Mesenchymal stem cell (in vitro differentiated cells and primary cell): Measurements from ENCODE around the gene ZSCAN22.

ENCODE experiments used
- DNase-seq: peaks from one replicate; pipeline ENCODE4 v3.0.0-alpha.2; 2013
- H2AFZ ChIP-seq: one replicate; pipeline ENCODE4 v1.6.1; 2013; ENCODE audit warnings: low read depth, mild to moderate bottlenecking, control low read depth, inconsistent platforms, low read length, moderate library complexity
- H2AK5ac ChIP-seq: 2 replicates; pipeline ENCODE4 v1.6.1; 2013; ENCODE audit warnings: low read length, moderate library complexity, mild to moderate bottlenecking, inconsistent platforms; ENCODE audit not compliant: severe bottlenecking
- H2BK120ac ChIP-seq: one replicate; pipeline ENCODE4 v1.6.1; 2013; ENCODE audit warnings: low read depth, mild to moderate bottlenecking, inconsistent platforms, low read length, moderate library complexity
- H2BK12ac ChIP-seq, 2 experiments: one replicate each; pipeline ENCODE4 v1.6.1; 2013; ENCODE audit warnings: inconsistent platforms in 2 of 2, low read length in 2 of 2, mild to moderate bottlenecking in 2 of 2, moderate library complexity in 2 of 2, control low read depth in 1 of 2
- H2BK15ac ChIP-seq: one replicate; pipeline ENCODE4 v1.6.1; 2013; ENCODE audit warnings: mild to moderate bottlenecking, low read depth, inconsistent platforms; ENCODE audit not compliant: poor library complexity, severe bottlenecking
- H2BK5ac ChIP-seq: 2 replicates; pipeline ENCODE4 v1.6.1; 2013; ENCODE audit warnings: low read depth, mild to moderate bottlenecking, low read length, control low read depth, inconsistent platforms; ENCODE audit not compliant: poor library complexity, severe bottlenecking
- H3K14ac ChIP-seq, 2 experiments: one replicate each; pipeline ENCODE4 v1.6.1; 2013; ENCODE audit warnings: inconsistent platforms in 2 of 2, low read length in 2 of 2, control low read depth in 1 of 2, mild to moderate bottlenecking in 1 of 2, moderate library complexity in 1 of 2
- H3K18ac ChIP-seq, 2 experiments: one replicate each; pipeline ENCODE4 v1.6.1; 2013; ENCODE audit warnings: inconsistent platforms in 2 of 2, low read length in 2 of 2, control low read depth in 1 of 2, low read depth in 1 of 2, mild to moderate bottlenecking in 1 of 2
- H3K23ac ChIP-seq, 2 experiments: one replicate each; pipeline ENCODE4 v1.6.1; 2013; ENCODE audit warnings: inconsistent platforms in 2 of 2, low read length in 2 of 2, mild to moderate bottlenecking in 2 of 2, moderate library complexity in 2 of 2, control low read depth in 1 of 2
- H3K27ac ChIP-seq: 2 replicates; pipeline ENCODE4 v1.5.1; 2013; ENCODE audit warnings: mild to moderate bottlenecking, moderate library complexity, low read length, control low read depth, inconsistent platforms; ENCODE audit not compliant: poor library complexity, severe bottlenecking
- H3K27me3 ChIP-seq, 2 experiments: 2 replicates each; pipeline versions ENCODE4 v1.6.1 to v1.7.0; 2013; ENCODE audit warnings: low read length in 2 of 2, mild to moderate bottlenecking in 2 of 2, moderate library complexity in 2 of 2, control low read depth in 1 of 2, inconsistent platforms in 1 of 2; ENCODE audit not compliant: control insufficient read depth in 1 of 2, insufficient read depth in 1 of 2
- H3K36me3 ChIP-seq, 2 experiments: 2 replicates each; pipeline versions ENCODE4 v1.6.1 to v1.7.0; 2013; ENCODE audit warnings: low read length in 2 of 2, control low read depth in 1 of 2, inconsistent platforms in 1 of 2, low read depth in 1 of 2, mild to moderate bottlenecking in 1 of 2; ENCODE audit not compliant: insufficient read depth in 2 of 2, control insufficient read depth in 1 of 2
- H3K4ac ChIP-seq, 2 experiments: one replicate each; pipeline ENCODE4 v1.6.1; 2013; ENCODE audit warnings: inconsistent platforms in 2 of 2, low read length in 2 of 2, mild to moderate bottlenecking in 2 of 2, moderate library complexity in 2 of 2, control low read depth in 1 of 2, low read depth in 1 of 2
- H3K4me1 ChIP-seq: 2 replicates; pipeline ENCODE4 v1.6.1; 2013; ENCODE audit warnings: low read depth, low read length, control low read depth; ENCODE audit not compliant: control insufficient read depth, insufficient read depth
- H3K4me2 ChIP-seq: 2 replicates; pipeline ENCODE4 v1.6.1; 2013; ENCODE audit warnings: low read length, mild to moderate bottlenecking, inconsistent platforms; ENCODE audit not compliant: poor library complexity, severe bottlenecking
- H3K4me3 ChIP-seq, 2 experiments: 2 replicates each; pipeline versions ENCODE4 v1.5.1 to v1.7.0; 2013; ENCODE audit warnings: low read length in 2 of 2, mild to moderate bottlenecking in 2 of 2, control low read depth in 1 of 2, low read depth in 1 of 2; ENCODE audit not compliant: insufficient read depth in 1 of 2
- H3K79me1 ChIP-seq: replicated peaks from 2 replicates; pipeline ENCODE4 v1.6.1; 2013; ENCODE audit warnings: mild to moderate bottlenecking, control low read depth, low read length, inconsistent platforms; ENCODE audit not compliant: poor library complexity, severe bottlenecking
- H3K9ac ChIP-seq: 2 replicates; pipeline ENCODE4 v1.7.0; 2013; ENCODE audit warnings: mild to moderate bottlenecking, low read length, moderate library complexity
- H3K9me3 ChIP-seq: 2 replicates; pipeline ENCODE4 v1.7.0; 2013; ENCODE audit warnings: mild to moderate bottlenecking, low read length; ENCODE audit not compliant: control insufficient read depth
- H4K8ac ChIP-seq: one replicate; pipeline ENCODE4 v1.6.1; 2013; ENCODE audit warnings: inconsistent platforms, mild to moderate bottlenecking, low read length, moderate library complexity
- H4K91ac ChIP-seq: one replicate; pipeline ENCODE4 v1.6.1; 2013; ENCODE audit warnings: mild to moderate bottlenecking, low read length, inconsistent platforms
- WGBS: methylation state at CpG from one replicate; pipeline ENCODE4 v1.1.7; 2013; ENCODE audit warnings: mixed read lengths; 5-methylcytosine and 5-hydroxymethylcytosine counted together

Gene ZSCAN22

GRCh38 chr19:58385313-58385890 is 58.6 kb downstream of the ZSCAN22 start:
- Histone ChIP-seq H3K27ac (peak overlapping the region; percentile 98), H3K14ac (no peak overlapping the region), H2BK12ac (peak overlapping the region; percentile 0 to 51), H4K8ac (peak overlapping the region; percentile 88), H2AFZ (no peak overlapping the region), H3K27me3 (no peaks in the 10 kb centered on the region), H3K18ac (peak overlapping the region; percentile 99), H3K36me3 (peaks cover 9 to 22% of the 10 kb centered on the region in 2 experiments), H2BK5ac (no peak overlapping the region), H3K9ac (peak overlapping the region; percentile 97), H2BK15ac (no peak overlapping the region), H3K4me1 (peaks cover 34% of the 10 kb centered on the region), H3K4me2 (peak overlapping the region; percentile 75), H3K79me1 (peaks cover 22% of the 10 kb centered on the region), H2AK5ac (peak overlapping the region; percentile 50), H3K4ac (peak overlapping the region in 1 of 2 experiments; percentile 98), H3K23ac (peak overlapping the region in 1 of 2 experiments; percentile 35), H3K9me3 (no peaks in the 10 kb centered on the region), H3K4me3 (peak overlapping the region in 1 of 2 experiments; percentile 99), H4K91ac (peak overlapping the region; percentile 76), H2BK120ac (peak overlapping the region; percentile 61)
- DNase-seq, result no peak
- WGBS, result 94% methylated on average over 9 of the region's 9 CpGs

GRCh38 chr19:58385891-58386575 is 59.2 kb downstream of the ZSCAN22 start:
- Histone ChIP-seq H3K14ac (peak overlapping the region in 1 of 2 experiments; percentile 99), H4K8ac (peak overlapping the region; percentile 88), H2AFZ (peak overlapping the region; percentile 69), H3K23ac (peak overlapping the region in 1 of 2 experiments; percentile 46), H3K9me3 (no peaks in the 10 kb centered on the region), H3K4me2 (peak overlapping the region; percentile 75), H4K91ac (peak overlapping the region; percentile 76), H3K36me3 (peaks cover 10 to 28% of the 10 kb centered on the region in 2 experiments), H3K4ac (peak overlapping the region; percentile 98), H2BK120ac (peak overlapping the region; percentile 29), H3K79me1 (peaks cover 22% of the 10 kb centered on the region), H3K4me1 (peaks cover 34% of the 10 kb centered on the region), H2BK5ac (peak overlapping the region; percentile 87), H2BK15ac (no peak overlapping the region), H3K27ac (peak overlapping the region; percentile 98), H2BK12ac (peak overlapping the region; percentile 5 to 51), H3K4me3 (peak overlapping the region; percentile 61 to 99), H3K9ac (peak overlapping the region; percentile 97), H3K18ac (peak overlapping the region; percentile 99), H3K27me3 (no peaks in the 10 kb centered on the region), H2AK5ac (peak overlapping the region; percentile 50)
- DNase-seq, result no peak
- 21% methylated on average over 36 of the region's 36 CpGs for WGBS

- Histone ChIP-seq H3K14ac (peak within 1 kb of the TSS in 1 of 2 experiments; percentile 99), H3K9ac (peak within 1 kb of the TSS; percentile 97), H3K4me2 (peak within 1 kb of the TSS; percentile 75), H3K27ac (peak within 1 kb of the TSS; percentile 98), H2AFZ (peak within 1 kb of the TSS; percentile 69), H3K9me3 (no peaks in the 10 kb centered on the region), H4K8ac (peak within 1 kb of the TSS; percentile 88), H2BK120ac (peak within 1 kb of the TSS; percentile 61), H3K36me3 (peaks cover 17 to 31% of the 10 kb centered on the region in 2 experiments), H3K4ac (peak within 1 kb of the TSS; percentile 98), H2BK5ac (peak within 1 kb of the TSS; percentile 87), H3K4me1 (peaks cover 31% of the 10 kb centered on the region), H2BK12ac (peak within 1 kb of the TSS; percentile 5 to 31), H2BK15ac (peak within 1 kb of the TSS; percentile 37), H3K79me1 (peaks cover 22% of the 10 kb centered on the region), H2AK5ac (peak within 1 kb of the TSS; percentile 50), H4K91ac (peak within 1 kb of the TSS; percentile 76), H3K18ac (peak within 1 kb of the TSS; percentile 99), H3K4me3 (peak within 1 kb of the TSS; percentile 67 to 99), H3K23ac (peak within 1 kb of the TSS in 1 of 2 experiments; percentile 66), H3K27me3 (no peaks in the 10 kb centered on the region)
- peak; percentile 99 for DNase-seq
- WGBS, result under 1% methylated on average over 64 of the region's 64 CpGs
Observed at GRCh38 chr19:58386576-58387337, 60.0 kb downstream of the ZSCAN22 start, which contains the start of gene RPS5. Gene RPS5 (plus strand): TSS chr19:58387269. CDS start chr19:58388138, 869 bp downstream.
